Natural killer cell treated with Interleukin-12 subunit alpha and Interleukin-12 subunit beta and Interleukin-15 and Interleukin-18, amount 100 ng/mL, for 72 hours (primary cell): Measurements from ENCODE around the gene RSRP1. TPM values are rescaled to one million over a fixed set of nuclear protein-coding genes. Genes with fewer than 3 reads are reported as not detected.

Experiments used
- ATAC-seq, 2 donors: fragments of 150-1000 bp; cut with Tn5 transposase in 1 of 2; sonication (Bioruptor Pico), chemical (Tn5 transposase) in 1 of 2; 2 replicates each; pipeline ENCODE4 v1.10.0; 2021
- DNase-seq: peaks from one replicate; pipeline ENCODE4 v3.0.0; 2022; ENCODE audit warnings: low spot score
- H3K27ac Mint-ChIP-seq, 2 donors: 1 replicate in 1 of 2; 2 replicates in 1 of 2; pipeline ENCODE4 v1.8.0; 2022; ENCODE audit warnings: mixed read lengths in 2 of 2, mild to moderate bottlenecking in 1 of 2, moderate library complexity in 1 of 2
- H3K27me3 Mint-ChIP-seq, 2 donors: 1 replicate in 1 of 2; 2 replicates in 1 of 2; pipeline ENCODE4 v1.8.0; 2022; ENCODE audit warnings: mixed read lengths in 2 of 2
- H3K36me3 Mint-ChIP-seq: one replicate; pipeline ENCODE4 v1.8.0; 2022; ENCODE audit warnings: mixed read lengths
- H3K4me1 Mint-ChIP-seq, 2 donors: 1 replicate in 1 of 2; 2 replicates in 1 of 2; pipeline ENCODE4 v1.8.0; 2022; ENCODE audit warnings: low read depth in 2 of 2, mixed read lengths in 2 of 2, mild to moderate bottlenecking in 1 of 2
- H3K4me3 Mint-ChIP-seq: one replicate; pipeline ENCODE4 v1.8.0; 2022; ENCODE audit warnings: mixed read lengths
- H3K9me3 Mint-ChIP-seq: 2 replicates; pipeline ENCODE4 v1.8.0; 2022; ENCODE audit warnings: mixed read lengths
- total RNA-seq, 2 donors: library from RNA; stranded (reverse); gene quantifications; one replicate each; pipeline ENCODE4 v1.2.3, GENCODE V29; 2022

The RSRP1 gene
- total RNA-seq, 2 donors from 2014 or later: 117 to 171 TPM

GRCh38 chr1:25198663-25199252, 48.5 kb downstream of the RSRP1 start:
- Mint-ChIP-seq H3K4me1 (peaks cover 6 to 18% of the 10 kb centered on the region in 2 donors), H3K36me3 (no peaks in the 10 kb centered on the region), H3K27ac (peak overlapping the region in 1 of 2 donors; percentile 1), H3K27me3 (peaks cover 6 to 8% of the 10 kb centered on the region in 2 donors), H3K9me3 (no peaks in the 10 kb centered on the region), H3K4me3 (no peak overlapping the region)
- no peak for ATAC-seq
- DNase-seq: no peak

GRCh38 chr1:25197982-25198662, 49.1 kb downstream of the RSRP1 start:
- no peaks in the 10 kb centered on the region for H3K36me3 Mint-ChIP-seq
- no peak for DNase-seq
- no peak overlapping the region for H3K4me3 Mint-ChIP-seq
- ATAC-seq: no peak
- H3K9me3 Mint-ChIP-seq: no peaks in the 10 kb centered on the region
- peak overlapping the region in 1 of 2 donors; percentile 1 for H3K27ac Mint-ChIP-seq
- H3K4me1 Mint-ChIP-seq: peaks cover 6 to 20% of the 10 kb centered on the region in 2 donors
- peaks cover 6 to 8% of the 10 kb centered on the region in 2 donors for H3K27me3 Mint-ChIP-seq

- Mint-ChIP-seq H3K4me1 (peaks cover 6 to 20% of the 10 kb centered on the region in 2 donors), H3K9me3 (no peaks in the 10 kb centered on the region), H3K36me3 (no peaks in the 10 kb centered on the region), H3K27ac (no peak overlapping the region), H3K4me3 (no peak overlapping the region), H3K27me3 (peaks cover 6 to 8% of the 10 kb centered on the region in 2 donors)
- DNase-seq (no peak), ATAC-seq (no peak)
Observed at GRCh38 chr1:25197235-25197975, 49.8 kb downstream of the RSRP1 start.

GRCh38 chr1:25196830-25197229, 50.4 kb downstream of the RSRP1 start:
- no peak overlapping the region for H3K27ac Mint-ChIP-seq
- DNase-seq: no peak
- H3K4me1 Mint-ChIP-seq: peaks cover 6 to 20% of the 10 kb centered on the region in 2 donors
- H3K36me3 Mint-ChIP-seq: no peaks in the 10 kb centered on the region
- H3K9me3 Mint-ChIP-seq: no peaks in the 10 kb centered on the region
- H3K27me3 Mint-ChIP-seq: peaks cover 6 to 8% of the 10 kb centered on the region in 2 donors
- H3K4me3 Mint-ChIP-seq: no peak overlapping the region
- no peak for ATAC-seq

- Mint-ChIP-seq H3K4me3 (no peak overlapping the region), H3K9me3 (no peaks in the 10 kb centered on the region), H3K27ac (no peak overlapping the region), H3K36me3 (no peaks in the 10 kb centered on the region), H3K27me3 (peaks cover 6 to 8% of the 10 kb centered on the region in 2 donors), H3K4me1 (peaks cover 6 to 20% of the 10 kb centered on the region in 2 donors)
- DNase-seq (no peak), ATAC-seq (no peak)
Observed at GRCh38 chr1:25195835-25196234, 51.4 kb downstream of the RSRP1 start.

GRCh38 chr1:25194572-25195020, 52.7 kb downstream of the RSRP1 start:
- Mint-ChIP-seq H3K9me3 (no peaks in the 10 kb centered on the region), H3K27ac (peak overlapping the region in 1 of 2 donors; percentile 2), H3K4me3 (no peak overlapping the region), H3K27me3 (peaks cover 3 to 8% of the 10 kb centered on the region in 2 donors), H3K36me3 (no peaks in the 10 kb centered on the region), H3K4me1 (peaks cover 6 to 20% of the 10 kb centered on the region in 2 donors)
- no peak for ATAC-seq
- no peak for DNase-seq

- no peak overlapping the region for H3K4me3 Mint-ChIP-seq
- peaks cover 3 to 8% of the 10 kb centered on the region in 2 donors for H3K27me3 Mint-ChIP-seq
- ATAC-seq: no peak
- DNase-seq: no peak
- no peaks in the 10 kb centered on the region for H3K36me3 Mint-ChIP-seq
- H3K4me1 Mint-ChIP-seq: peaks cover 6 to 20% of the 10 kb centered on the region in 2 donors
- peak overlapping the region in 1 of 2 donors; percentile 2 for H3K27ac Mint-ChIP-seq
- H3K9me3 Mint-ChIP-seq: no peaks in the 10 kb centered on the region
Observed at GRCh38 chr1:25194054-25194453, 53.2 kb downstream of the RSRP1 start.

GRCh38 chr1:25193229-25193628, 54.0 kb downstream of the RSRP1 start:
- DNase-seq: no peak
- Mint-ChIP-seq H3K36me3 (no peaks in the 10 kb centered on the region), H3K4me3 (no peak overlapping the region), H3K4me1 (peaks cover 6 to 15% of the 10 kb centered on the region in 2 donors), H3K9me3 (no peaks in the 10 kb centered on the region), H3K27me3 (peaks cover 3% of the 10 kb centered on the region in 2 donors), H3K27ac (no peak overlapping the region)
- no peak for ATAC-seq

Other genes starting within 250 kb of the RSRP1 start
- 10 to 100 TPM; 27.0 to 32.7 TPM for gene SYF2, start 15.0 kb downstream of the RSRP1 start, total RNA-seq
- not detected for gene RHD, start 25.1 kb upstream of the RSRP1 start, total RNA-seq
- 100 to 1,000 TPM in 1 of 2 donors, 10 to 100 TPM in 1; 73.1 to 125 TPM for gene TMEM50A, start 90.9 kb upstream of the RSRP1 start, total RNA-seq
- gene RHCE, start 173.4 kb upstream of the RSRP1 start, total RNA-seq: not detected
- 10 to 100 TPM; 15.8 to 18.8 TPM for gene MACO1, start 183.4 kb upstream of the RSRP1 start, total RNA-seq